CD14-positive monocyte (primary cell): ENCODE measurements around the gene MEP1A. TPM values are rescaled to one million over a fixed set of nuclear protein-coding genes. Genes with fewer than 3 reads are reported as not detected.
"Not testable (repeated sequence)": the region's sequence is repeated elsewhere in the genome, so short reads cannot be mapped to it uniquely, and the experiment has no call there.

Experiments
- DNase-seq, 3 donors: peaks; one replicate each; pipeline ENCODE4 v3.0.0-alpha.2; 2011 to 2022
- H2AFZ ChIP-seq: 2 replicates; pipeline ENCODE4 v1.6.0; 2012; ENCODE audit warnings: mild to moderate bottlenecking, low read depth, low read length, inconsistent platforms; ENCODE audit not compliant: insufficient read depth, poor library complexity, severe bottlenecking
- H3K27ac ChIP-seq, 2 donors: 1 replicate in 1 of 2; 2 replicates in 1 of 2; pipeline ENCODE4 v1.5.1; 2012 to 2013; ENCODE audit warnings: low read length in 2 of 2, control low read depth in 1 of 2, inconsistent platforms in 1 of 2, low read depth in 1 of 2, mild to moderate bottlenecking in 1 of 2
- H3K27me3 ChIP-seq, 2 donors: one replicate each; pipeline versions ENCODE4 v1.6.0 to v1.6.1; 2011 to 2013; ENCODE audit warnings: low read length in 2 of 2; ENCODE audit not compliant: control insufficient read depth in 2 of 2, insufficient read depth in 2 of 2
- H3K36me3 ChIP-seq, 2 donors: replicated peaks in 1 of 2; 1 replicate in 1 of 2; 2 replicates in 1 of 2; pipeline versions ENCODE4 v1.5.1 to v1.6.1; 2012 to 2013; ENCODE audit warnings: low read length in 2 of 2, control low read depth in 1 of 2, inconsistent platforms in 1 of 2, mild to moderate bottlenecking in 1 of 2; ENCODE audit not compliant: insufficient read depth in 2 of 2, control insufficient read depth in 1 of 2
- H3K4me1 ChIP-seq, 2 donors: 1 replicate in 1 of 2; 2 replicates in 1 of 2; pipeline versions ENCODE4 v1.5.1 to v1.6.1; 2012 to 2013; ENCODE audit warnings: low read length in 2 of 2, control low read depth in 1 of 2, inconsistent platforms in 1 of 2, mild to moderate bottlenecking in 1 of 2, moderate library complexity in 1 of 2; ENCODE audit not compliant: insufficient read depth in 2 of 2, control insufficient read depth in 1 of 2
- H3K4me2 ChIP-seq: replicated peaks from 2 replicates; pipeline ENCODE3; 2012; ENCODE audit warnings: low read length, moderate library complexity, mild to moderate bottlenecking; ENCODE audit not compliant: poor library complexity, severe bottlenecking; ENCODE audit errors: extremely low read depth
- H3K4me3 ChIP-seq, 3 experiments: fragments of 200-600 bp in 1 of 3; sonication (generic) in 1 of 3; replicated peaks in 1 of 3; 1 replicate in 2 of 3; 2 replicates in 1 of 3; pipeline ENCODE4 v1.5.1; 2011 to 2013; ENCODE audit warnings: low read length in 3 of 3, mild to moderate bottlenecking in 3 of 3, control low read depth in 2 of 3, low read depth in 2 of 3, inconsistent platforms in 1 of 3, moderate library complexity in 1 of 3
- H3K79me2 ChIP-seq: 2 replicates; pipeline ENCODE4 v1.6.0; 2012; ENCODE audit warnings: mild to moderate bottlenecking, control low read depth, inconsistent platforms, low read length, moderate library complexity; ENCODE audit not compliant: insufficient read depth
- H3K9ac ChIP-seq: 2 replicates; pipeline ENCODE4 v1.6.0; 2017; ENCODE audit warnings: low read length, mild to moderate bottlenecking; ENCODE audit not compliant: insufficient read depth, poor library complexity, severe bottlenecking
- H3K9me3 ChIP-seq, 2 donors: replicated peaks in 1 of 2; 1 replicate in 1 of 2; 2 replicates in 1 of 2; pipeline versions ENCODE4 v1.5.1 to v1.6.1; 2012 to 2013; ENCODE audit warnings: low read length in 2 of 2, control low read depth in 1 of 2; ENCODE audit not compliant: control insufficient read depth in 1 of 2, insufficient read depth in 1 of 2
- H4K20me1 ChIP-seq: 2 replicates; pipeline ENCODE4 v1.6.0; 2012; ENCODE audit warnings: mild to moderate bottlenecking, low read length, control low read depth, moderate library complexity; ENCODE audit not compliant: insufficient read depth
- H3K27ac Mint-ChIP-seq, 7 donors: one replicate each; pipeline ENCODE4 v1.8.0; 2020; ENCODE audit warnings: mild to moderate bottlenecking in 7 of 7, mixed read lengths in 7 of 7, moderate library complexity in 6 of 7, inconsistent platforms in 2 of 7
- H3K27me3 Mint-ChIP-seq, 3 donors: one replicate each; pipeline ENCODE4 v1.8.0; 2021 to 2022; ENCODE audit warnings: low read depth in 3 of 3, mild to moderate bottlenecking in 3 of 3, mixed read lengths in 3 of 3, moderate library complexity in 3 of 3, inconsistent platforms in 1 of 3
- H3K36me3 Mint-ChIP-seq, 2 donors: one replicate each; pipeline ENCODE4 v1.8.0; 2020; ENCODE audit warnings: mixed read lengths in 2 of 2, inconsistent platforms in 1 of 2, mild to moderate bottlenecking in 1 of 2
- H3K4me1 Mint-ChIP-seq: one replicate; pipeline ENCODE4 v1.8.0; 2020; ENCODE audit warnings: mild to moderate bottlenecking, mixed read lengths
- H3K4me3 Mint-ChIP-seq, 2 donors: one replicate each; pipeline ENCODE4 v1.8.0; 2020; ENCODE audit warnings: mild to moderate bottlenecking in 2 of 2, mixed read lengths in 2 of 2, moderate library complexity in 1 of 2
- H3K9me3 Mint-ChIP-seq, 7 donors: one replicate each; pipeline ENCODE4 v1.8.0; 2020 to 2022; ENCODE audit warnings: mixed read lengths in 7 of 7, mild to moderate bottlenecking in 6 of 7, moderate library complexity in 6 of 7, inconsistent platforms in 2 of 7
- CTCF ChIP-seq: fragments of 200-600 bp; IDR thresholded peaks from one replicate; pipeline ENCODE4 v1.8.0; 2022; ENCODE audit warnings: antibody characterized with exemption, mild to moderate bottlenecking
- WGBS: methylation state at CpG from one replicate; pipeline ENCODE4 v1.1.5; 2013; ENCODE audit warnings: missing lambda C conversion rate; ENCODE audit not compliant: insufficient coverage; 5-methylcytosine and 5-hydroxymethylcytosine counted together
- intact Hi-C, 2 donors: fragments of 100-400 bp; cut with micrococcal nuclease; formaldehyde crosslinking; loops; one replicate each; pipeline versions ENCODE4 v1.15.0 to v1.15.1; 2023
- polyA plus RNA-seq, 3 donors: library from polyadenylated mRNA; depleted of rRNA in 1 of 3; unstranded in 2 of 3; stranded (reverse) in 1 of 3; fragments of 300-500 nt in 2 of 3; fragments of >200 nt in 1 of 3; fragmentation: Illumina TruSeq in 2 of 3; gene quantifications; 1 replicate in 2 of 3; 2 replicates in 1 of 3; pipeline ENCODE4 v1.2.3, GENCODE V29; 2012 to 2021

The MEP1A gene
- polyA plus RNA-seq, 3 donors = 0.05 to 0.10 (median 0.07) TPM

- Histone ChIP-seq H3K27ac (peak overlapping the region; percentile 91 to 95), H4K20me1 (no peaks in the 10 kb centered on the region), H3K27me3 (no peaks in the 10 kb centered on the region), H3K4me3 (peak overlapping the region in 1 of 3 experiments; percentile 27), H3K9me3 (no peaks in the 10 kb centered on the region), H3K9ac (peak overlapping the region; percentile 53), H3K36me3 (no peaks in the 10 kb centered on the region), H3K79me2 (no peaks in the 10 kb centered on the region), H3K4me1 (peaks cover 54 to 60% of the 10 kb centered on the region in 2 donors), H3K4me2 (peak overlapping the region; percentile 50), H2AFZ (no peak overlapping the region)
- Mint-ChIP-seq H3K36me3 (peaks cover 4% of the 10 kb centered on the region in 2 donors), H3K4me1 (peaks cover 50% of the 10 kb centered on the region), H3K9me3 (peaks cover 0 to 5% (median 0%) of the 10 kb centered on the region in 7 donors), H3K27me3 (no peaks in the 10 kb centered on the region), H3K27ac (peak overlapping the region; percentile 98 to 100 (median 99)), H3K4me3 (peak overlapping the region in 1 of 2 donors; percentile 67)
- 17% methylated on average over 1 of the region's 2 CpGs for WGBS
- DNase-seq = peak; percentile 93 to 98 (median 98)
- no peak for TF ChIP-seq CTCF
- intact Hi-C loops = loop anchor here (5.0 kb wide), 2 partner anchors 40 to 55 kb away; no protein-coding TSS in a partner anchor
Measured at GRCh38 chr6:46772762-46773161, 20.4 kb upstream of the MEP1A start.

GRCh38 chr6:46773201-46773855 lies 19.9 kb upstream of the MEP1A start:
- H3K4me3 Mint-ChIP-seq = peak overlapping the region in 1 of 2 donors; percentile 60
- H3K4me1 Mint-ChIP-seq = peaks cover 50% of the 10 kb centered on the region
- Histone ChIP-seq H3K4me3 (peak overlapping the region in 1 of 3 experiments; percentile 13), H3K36me3 (no peaks in the 10 kb centered on the region), H3K4me2 (peak overlapping the region; percentile 50), H3K27ac (peak overlapping the region; percentile 91 to 95), H4K20me1 (no peaks in the 10 kb centered on the region), H3K9me3 (no peaks in the 10 kb centered on the region), H3K27me3 (no peaks in the 10 kb centered on the region), H3K79me2 (no peaks in the 10 kb centered on the region), H3K9ac (no peak overlapping the region), H2AFZ (peak overlapping the region; percentile 24), H3K4me1 (peaks cover 54 to 60% of the 10 kb centered on the region in 2 donors)
- WGBS = no CpG with 5 or more reads among the region's 1 CpG
- H3K36me3 Mint-ChIP-seq = peaks cover 3 to 4% of the 10 kb centered on the region in 2 donors
- intact Hi-C loops = loop anchor here (5.0 kb wide), 2 partner anchors 41 to 56 kb away; no protein-coding TSS in a partner anchor
- H3K27ac Mint-ChIP-seq = peak overlapping the region; percentile 98 to 100 (median 99)
- no peaks in the 10 kb centered on the region for H3K27me3 Mint-ChIP-seq
- peaks cover 0 to 3% (median 0%) of the 10 kb centered on the region in 7 donors for H3K9me3 Mint-ChIP-seq
- DNase-seq = peak; percentile 42 to 57 (median 54)
- TF ChIP-seq CTCF = no peak

GRCh38 chr6:46774736-46775135 lies 18.5 kb upstream of the MEP1A start:
- H2AFZ ChIP-seq, H3K36me3 Mint-ChIP-seq, H3K9me3 Mint-ChIP-seq, H3K27me3 ChIP-seq, H3K9me3 ChIP-seq, H3K9ac ChIP-seq, H4K20me1 ChIP-seq, H3K27me3 Mint-ChIP-seq, H3K4me3 Mint-ChIP-seq, H3K79me2 ChIP-seq, H3K36me3 ChIP-seq, H3K4me2 ChIP-seq, H3K4me3 ChIP-seq, DNase-seq: not testable (repeated sequence)
- 96% methylated on average over 18 of the region's 24 CpGs for WGBS
- peaks cover 54 to 60% of the 10 kb centered on the region in 2 donors for H3K4me1 ChIP-seq
- Mint-ChIP-seq H3K27ac (peak overlapping the region in 6 of 7 donors; percentile 6 to 70 (median 42)), H3K4me1 (peaks cover 50% of the 10 kb centered on the region)
- peak overlapping the region; percentile 41 to 49 for H3K27ac ChIP-seq
- intact Hi-C loops = loop anchor here (5.0 kb wide), 2 partner anchors 42 to 57 kb away; no protein-coding TSS in a partner anchor
